Thoracic aorta (tissue), 2 donors: ENCODE data around the gene SNX5. TPM values are rescaled to one million over a fixed set of nuclear protein-coding genes. Genes with fewer than 3 reads are reported as not detected.
"Not testable (repeated sequence)": the region's sequence is repeated elsewhere in the genome, so short reads cannot be mapped to it uniquely, and the experiment has no call there.

Experiments used
- ATAC-seq: fragments of 150-250 bp; one replicate; pipeline ENCODE4 v1.8.0; 2017; ENCODE audit warnings: low read depth; ENCODE audit not compliant: insufficient number of reproducible peaks, low FRiP score
- DNase-seq: peaks from one replicate; pipeline ENCODE4 v3.0.0-alpha.2; 2020; ENCODE audit warnings: low spot score
- H3K27ac ChIP-seq, 2 donors: fragments of 200-600 bp; sonication (generic); 1 replicate in 1 of 2; 2 replicates in 1 of 2; pipeline ENCODE4 v1.5.1; 2016; ENCODE audit warnings: mild to moderate bottlenecking in 2 of 2, moderate library complexity in 2 of 2
- H3K27me3 ChIP-seq: fragments of 200-600 bp; sonication (generic); replicated peaks from 2 replicates; pipeline ENCODE4 v1.6.0; 2016; ENCODE audit warnings: mild to moderate bottlenecking; ENCODE audit not compliant: insufficient read depth
- H3K36me3 ChIP-seq: fragments of 200-600 bp; sonication (generic); one replicate; pipeline ENCODE4 v1.5.1; 2016
- H3K4me1 ChIP-seq, 2 donors: fragments of 200-600 bp; sonication (generic); 1 replicate in 1 of 2; 2 replicates in 1 of 2; pipeline versions ENCODE4 v1.5.1 to v1.6.0; 2016; ENCODE audit warnings: low read depth in 2 of 2, mild to moderate bottlenecking in 1 of 2; ENCODE audit not compliant: control insufficient read depth in 1 of 2
- H3K4me3 ChIP-seq: fragments of 200-600 bp; sonication (generic); 2 replicates; pipeline ENCODE4 v1.5.1; 2016; ENCODE audit warnings: mild to moderate bottlenecking
- H3K9me3 ChIP-seq: fragments of 200-600 bp; sonication (generic); 2 replicates; pipeline ENCODE4 v1.5.1; 2016
- total RNA-seq, 2 donors: library from RNA; depleted of rRNA; stranded (reverse); fragments of >200 nt; gene quantifications; one replicate each; pipeline versions ENCODE4 v1.1.0 to v1.2.3, GENCODE V29; 2016
- TF ChIP-seq, protein P1 (sequence below): fragments of 200-600 bp; sonication (generic); IDR thresholded peaks from one replicate; pipeline ENCODE4 v1.5.1; 2019; ENCODE audit warnings: antibody characterized with exemption

The SNX5 gene
- total RNA-seq, 2 donors from 2014 or later, result 63.0 to 112 TPM

DNA sequence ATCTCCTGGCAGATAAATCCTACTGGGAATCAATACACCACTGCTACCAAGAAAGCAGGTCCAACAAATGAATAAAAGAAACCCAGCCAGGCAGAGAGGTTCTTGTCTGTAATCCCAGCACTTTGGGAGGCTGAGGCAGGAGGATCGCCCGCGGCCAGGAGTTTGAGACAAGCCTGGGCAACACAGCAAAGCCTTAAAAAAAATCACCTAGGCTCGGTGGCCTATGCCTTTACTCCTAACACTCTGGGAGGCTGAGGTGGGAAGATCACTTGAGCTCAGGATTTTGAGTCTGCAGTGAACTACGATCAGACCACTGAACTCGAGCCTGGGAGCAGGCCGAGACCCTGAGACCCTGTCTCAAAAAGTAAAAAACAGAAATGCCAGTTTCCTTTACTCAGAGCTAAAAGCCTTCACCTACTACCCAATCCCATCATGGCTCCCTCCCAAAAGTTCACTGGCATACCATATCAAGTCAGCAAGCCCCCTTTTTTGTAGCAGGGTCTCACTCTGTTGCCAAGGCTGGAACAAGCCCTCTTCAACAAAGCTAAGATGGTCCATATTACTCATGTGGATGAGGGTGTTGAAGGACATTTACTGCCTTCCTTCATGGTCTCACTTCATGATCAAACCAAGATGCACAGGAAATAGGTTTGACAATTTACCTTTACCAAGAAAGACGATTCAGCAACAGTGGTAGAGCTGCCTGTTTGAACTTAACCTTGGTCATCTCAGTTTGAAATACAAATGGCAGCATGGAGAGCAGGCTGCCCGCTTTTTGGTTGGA is 5.3 kb downstream of the SNX5 start:
- H3K27me3 ChIP-seq, result no peaks in the 10 kb centered on the region
- no peaks in the 10 kb centered on the region for H3K36me3 ChIP-seq
- H3K27ac ChIP-seq, result peak overlapping the region in 1 of 2 donors; percentile 34
- DNase-seq (no peak), ATAC-seq (no peak)
- TF ChIP-seq, protein P1, sequence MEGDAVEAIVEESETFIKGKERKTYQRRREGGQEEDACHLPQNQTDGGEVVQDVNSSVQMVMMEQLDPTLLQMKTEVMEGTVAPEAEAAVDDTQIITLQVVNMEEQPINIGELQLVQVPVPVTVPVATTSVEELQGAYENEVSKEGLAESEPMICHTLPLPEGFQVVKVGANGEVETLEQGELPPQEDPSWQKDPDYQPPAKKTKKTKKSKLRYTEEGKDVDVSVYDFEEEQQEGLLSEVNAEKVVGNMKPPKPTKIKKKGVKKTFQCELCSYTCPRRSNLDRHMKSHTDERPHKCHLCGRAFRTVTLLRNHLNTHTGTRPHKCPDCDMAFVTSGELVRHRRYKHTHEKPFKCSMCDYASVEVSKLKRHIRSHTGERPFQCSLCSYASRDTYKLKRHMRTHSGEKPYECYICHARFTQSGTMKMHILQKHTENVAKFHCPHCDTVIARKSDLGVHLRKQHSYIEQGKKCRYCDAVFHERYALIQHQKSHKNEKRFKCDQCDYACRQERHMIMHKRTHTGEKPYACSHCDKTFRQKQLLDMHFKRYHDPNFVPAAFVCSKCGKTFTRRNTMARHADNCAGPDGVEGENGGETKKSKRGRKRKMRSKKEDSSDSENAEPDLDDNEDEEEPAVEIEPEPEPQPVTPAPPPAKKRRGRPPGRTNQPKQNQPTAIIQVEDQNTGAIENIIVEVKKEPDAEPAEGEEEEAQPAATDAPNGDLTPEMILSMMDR, result no peak
- no peaks in the 10 kb centered on the region for H3K9me3 ChIP-seq
- peaks cover 29 to 79% of the 10 kb centered on the region in 2 donors for H3K4me1 ChIP-seq
- no peak overlapping the region for H3K4me3 ChIP-seq

DNA sequence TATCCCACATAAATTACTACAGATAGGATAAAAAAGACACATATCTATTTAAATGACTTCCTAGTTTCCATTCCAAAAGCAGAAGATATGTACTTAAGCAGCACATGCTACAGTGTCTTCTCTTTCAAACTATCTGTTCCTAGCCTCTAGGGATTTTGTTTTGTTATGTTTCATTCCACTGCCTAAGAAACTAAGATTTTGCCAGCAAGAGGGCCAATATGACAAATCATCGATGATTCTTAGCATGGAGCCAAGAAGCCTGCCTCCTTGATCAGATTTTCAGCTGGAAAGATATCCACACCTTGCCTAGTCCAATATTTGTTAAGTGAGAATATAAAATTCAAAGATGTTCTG is 7.0 kb downstream of the SNX5 start:
- Histone ChIP-seq H3K9me3 (no peaks in the 10 kb centered on the region), H3K36me3 (no peaks in the 10 kb centered on the region), H3K27ac (peak overlapping the region in 1 of 2 donors; percentile 13), H3K4me3 (no peak overlapping the region), H3K27me3 (no peaks in the 10 kb centered on the region), H3K4me1 (peaks cover 33 to 79% of the 10 kb centered on the region in 2 donors)
- ATAC-seq (no peak), DNase-seq (no peak)
- TF ChIP-seq, protein P1, result no peak

DNA sequence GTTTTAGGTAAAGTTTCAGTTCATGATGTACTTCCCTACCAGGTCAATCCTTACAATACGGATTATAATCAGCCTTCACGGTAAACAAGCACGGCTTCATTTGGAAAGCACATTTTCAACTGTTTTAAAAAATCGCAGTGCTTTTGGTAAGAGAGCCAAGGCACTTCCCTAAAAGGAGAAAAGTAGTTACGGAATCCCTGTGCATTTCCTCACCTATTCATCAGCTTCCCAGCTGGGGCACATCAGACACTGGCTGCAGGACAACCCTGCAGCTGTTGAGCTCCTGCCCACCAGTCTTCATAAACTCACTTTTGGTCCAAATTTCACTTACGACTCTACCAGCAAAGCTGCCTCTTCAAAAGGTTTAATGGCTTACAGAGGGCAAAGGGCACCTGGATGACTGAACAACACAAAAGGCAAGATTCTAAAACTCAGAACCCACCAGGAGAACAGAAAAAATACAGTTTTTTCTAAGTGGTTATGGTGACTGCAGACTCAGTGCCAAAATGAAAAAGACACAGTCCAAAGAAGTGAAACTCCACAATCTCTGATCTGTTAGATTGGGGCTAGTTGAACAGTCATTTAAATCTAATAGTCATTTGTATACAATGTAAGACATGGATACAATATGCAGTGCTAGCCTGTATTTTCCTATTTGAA is 7.5 kb downstream of the SNX5 start:
- TF ChIP-seq, protein P1, result no peak
- Histone ChIP-seq H3K4me1 (peaks cover 30 to 74% of the 10 kb centered on the region in 2 donors), H3K4me3 (peak overlapping the region; percentile 30), H3K9me3 (no peaks in the 10 kb centered on the region), H3K27me3 (no peaks in the 10 kb centered on the region), H3K27ac (peak overlapping the region in 1 of 2 donors; percentile 13), H3K36me3 (peaks cover 2% of the 10 kb centered on the region)
- ATAC-seq, result no peak
- no peak for DNase-seq

DNA sequence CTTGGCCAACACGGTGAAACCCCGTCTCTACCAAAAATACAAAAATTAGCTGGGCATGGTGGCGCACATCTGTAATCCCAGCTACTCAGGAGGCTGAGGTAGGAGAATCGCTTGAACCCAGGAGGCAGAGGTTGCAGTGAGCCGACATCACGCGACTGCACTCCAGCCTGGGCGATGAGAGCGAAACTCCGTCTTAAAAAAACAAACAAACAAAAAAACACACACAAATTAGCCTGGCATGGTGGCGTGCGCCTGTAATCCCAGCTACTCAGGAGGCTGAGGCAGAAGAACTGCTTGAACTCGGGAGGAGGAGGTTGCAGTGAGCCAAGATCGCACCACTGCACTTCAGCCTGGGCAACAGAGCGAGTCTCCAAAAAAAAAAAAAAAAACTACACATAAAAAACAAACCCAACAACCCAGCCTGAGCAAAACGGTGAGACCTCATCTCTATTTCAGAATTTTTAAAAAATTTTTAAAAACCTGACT is 8.2 kb downstream of the SNX5 start:
- Histone ChIP-seq H3K4me1 (peaks cover 30 to 68% of the 10 kb centered on the region in 2 donors), H3K4me3 (peak overlapping the region; percentile 30)
- not testable (repeated sequence) for H3K9me3 ChIP-seq, DNase-seq, H3K36me3 ChIP-seq, ATAC-seq, H3K27me3 ChIP-seq, H3K27ac ChIP-seq

DNA sequence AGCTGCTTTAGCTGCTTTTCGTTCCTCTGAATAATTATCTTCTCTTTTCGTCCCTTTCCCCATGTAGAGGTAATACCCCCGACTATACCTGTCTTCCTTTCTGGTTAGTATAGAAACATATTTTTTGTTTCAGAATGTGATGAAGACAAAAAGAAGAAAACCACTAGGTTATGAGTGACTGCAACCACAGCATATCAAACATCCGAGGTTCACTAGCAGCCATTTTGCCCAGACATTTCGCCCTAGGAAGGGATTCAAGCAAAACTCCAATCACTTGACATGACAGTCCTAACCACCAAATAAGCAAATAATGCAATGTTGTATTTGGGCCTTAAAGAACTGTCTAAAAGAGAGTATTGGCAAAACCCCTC is 9.4 kb downstream of the SNX5 start:
- Histone ChIP-seq H3K27ac (no peak overlapping the region), H3K4me1 (peaks cover 27 to 58% of the 10 kb centered on the region in 2 donors), H3K4me3 (no peak overlapping the region), H3K36me3 (peaks cover 7% of the 10 kb centered on the region), H3K9me3 (no peaks in the 10 kb centered on the region), H3K27me3 (no peaks in the 10 kb centered on the region)
- DNase-seq, result no peak
- TF ChIP-seq, protein P1, result no peak
- ATAC-seq, result no peak
